ENCODE measurements around the gene SPECC1. TPM values are rescaled to one million over a fixed set of nuclear protein-coding genes. Genes with fewer than 3 reads are reported as not detected.
"Not testable (repeated sequence)": the region's sequence is repeated elsewhere in the genome, so short reads cannot be mapped to it uniquely, and the experiment has no call there.

Gene SPECC1
- total RNA-seq, 1 donor, result 48.4 TPM

- Histone ChIP-seq H3K9me3 (ENCODE audit: low read depth, low read length) (no peaks in the 10 kb centered on the region), H3K27me3 (ENCODE audit: insufficient read depth, low read length) (no peaks in the 10 kb centered on the region), H3K4me1 (ENCODE audit: insufficient read depth, low read length) (peaks cover 8% of the 10 kb centered on the region), H3K4me3 (ENCODE audit: low read length) (no peak overlapping the region)
These were observed 227.5 kb downstream of the SPECC1 start for GRCh38 chr17:20236578-20237227.

GRCh38 chr17:20239776-20240175 lies 230.6 kb downstream of the SPECC1 start:
- not testable (repeated sequence) for H3K4me1 ChIP-seq (ENCODE audit: insufficient read depth, low read length); H3K9me3 ChIP-seq (ENCODE audit: low read depth, low read length); H3K27me3 ChIP-seq (ENCODE audit: insufficient read depth, low read length); H3K4me3 ChIP-seq (ENCODE audit: low read length)

- Histone ChIP-seq H3K27me3 (ENCODE audit: insufficient read depth, low read length) (no peaks in the 10 kb centered on the region), H3K9me3 (ENCODE audit: low read depth, low read length) (no peaks in the 10 kb centered on the region), H3K4me3 (ENCODE audit: low read length) (no peak overlapping the region), H3K4me1 (ENCODE audit: insufficient read depth, low read length) (peaks cover 5% of the 10 kb centered on the region)
These were observed 232.7 kb downstream of the SPECC1 start for GRCh38 chr17:20241855-20242254.

GRCh38 chr17:20242271-20242670 lies 233.1 kb downstream of the SPECC1 start:
- peaks cover 5% of the 10 kb centered on the region for H3K4me1 ChIP-seq (ENCODE audit: insufficient read depth, low read length)
- H3K9me3 ChIP-seq (ENCODE audit: low read depth, low read length), result no peaks in the 10 kb centered on the region
- no peak overlapping the region for H3K4me3 ChIP-seq (ENCODE audit: low read length)
- no peaks in the 10 kb centered on the region for H3K27me3 ChIP-seq (ENCODE audit: insufficient read depth, low read length)

- peaks cover 5% of the 10 kb centered on the region for H3K4me1 ChIP-seq (ENCODE audit: insufficient read depth, low read length)
- H3K9me3 ChIP-seq (ENCODE audit: low read depth, low read length), result no peaks in the 10 kb centered on the region
- no peaks in the 10 kb centered on the region for H3K27me3 ChIP-seq (ENCODE audit: insufficient read depth, low read length)
- no peak overlapping the region for H3K4me3 ChIP-seq (ENCODE audit: low read length)
These were observed 234.4 kb downstream of the SPECC1 start for GRCh38 chr17:20243524-20243923.

GRCh38 chr17:20244671-20245070 lies 235.5 kb downstream of the SPECC1 start:
- peaks cover 2% of the 10 kb centered on the region for H3K9me3 ChIP-seq (ENCODE audit: low read depth, low read length)
- no peak overlapping the region for H3K4me3 ChIP-seq (ENCODE audit: low read length)
- peaks cover 5% of the 10 kb centered on the region for H3K4me1 ChIP-seq (ENCODE audit: insufficient read depth, low read length)
- no peaks in the 10 kb centered on the region for H3K27me3 ChIP-seq (ENCODE audit: insufficient read depth, low read length)

GRCh38 chr17:20246692-20247091 lies 237.5 kb downstream of the SPECC1 start:
- Histone ChIP-seq H3K27me3 (ENCODE audit: insufficient read depth, low read length) (no peaks in the 10 kb centered on the region), H3K4me3 (ENCODE audit: low read length) (no peak overlapping the region), H3K9me3 (ENCODE audit: low read depth, low read length) (peaks cover 7% of the 10 kb centered on the region), H3K4me1 (ENCODE audit: insufficient read depth, low read length) (peaks cover 5% of the 10 kb centered on the region)

- Histone ChIP-seq H3K4me3 (ENCODE audit: low read length) (no peak overlapping the region), H3K4me1 (ENCODE audit: insufficient read depth, low read length) (no peaks in the 10 kb centered on the region), H3K9me3 (ENCODE audit: low read depth, low read length) (peaks cover 7% of the 10 kb centered on the region), H3K27me3 (ENCODE audit: insufficient read depth, low read length) (no peaks in the 10 kb centered on the region)
These were observed 244.2 kb downstream of the SPECC1 start for GRCh38 chr17:20253323-20253722.

GRCh38 chr17:20254541-20254940 lies 245.4 kb downstream of the SPECC1 start:
- no peaks in the 10 kb centered on the region for H3K4me1 ChIP-seq (ENCODE audit: insufficient read depth, low read length)
- H3K9me3 ChIP-seq (ENCODE audit: low read depth, low read length), result peaks cover 6% of the 10 kb centered on the region
- no peaks in the 10 kb centered on the region for H3K27me3 ChIP-seq (ENCODE audit: insufficient read depth, low read length)
- no peak overlapping the region for H3K4me3 ChIP-seq (ENCODE audit: low read length)

GRCh38 chr17:20256144-20256543 lies 247.0 kb downstream of the SPECC1 start:
- Histone ChIP-seq H3K4me1 (ENCODE audit: insufficient read depth, low read length) (no peaks in the 10 kb centered on the region), H3K4me3 (ENCODE audit: low read length) (no peak overlapping the region), H3K9me3 (ENCODE audit: low read depth, low read length) (no peaks in the 10 kb centered on the region), H3K27me3 (ENCODE audit: insufficient read depth, low read length) (no peaks in the 10 kb centered on the region)

GRCh38 chr17:20257008-20257407 lies 247.8 kb downstream of the SPECC1 start:
- no peak overlapping the region for H3K4me3 ChIP-seq (ENCODE audit: low read length)
- no peaks in the 10 kb centered on the region for H3K4me1 ChIP-seq (ENCODE audit: insufficient read depth, low read length)
- no peaks in the 10 kb centered on the region for H3K27me3 ChIP-seq (ENCODE audit: insufficient read depth, low read length)
- no peaks in the 10 kb centered on the region for H3K9me3 ChIP-seq (ENCODE audit: low read depth, low read length)

- Histone ChIP-seq H3K9me3 (ENCODE audit: low read depth, low read length) (no peaks in the 10 kb centered on the region), H3K4me3 (ENCODE audit: low read length) (no peak overlapping the region), H3K27me3 (ENCODE audit: insufficient read depth, low read length) (no peaks in the 10 kb centered on the region), H3K4me1 (ENCODE audit: insufficient read depth, low read length) (peaks cover 3% of the 10 kb centered on the region)
These were observed 248.6 kb downstream of the SPECC1 start for GRCh38 chr17:20257798-20258197.

- H3K4me3 ChIP-seq (ENCODE audit: low read length), result no peak overlapping the region
- peaks cover 5% of the 10 kb centered on the region for H3K4me1 ChIP-seq (ENCODE audit: insufficient read depth, low read length)
- H3K27me3 ChIP-seq (ENCODE audit: insufficient read depth, low read length), result no peaks in the 10 kb centered on the region
- H3K9me3 ChIP-seq (ENCODE audit: low read depth, low read length), result no peaks in the 10 kb centered on the region
These were observed 250.5 kb downstream of the SPECC1 start for GRCh38 chr17:20259668-20260067.

- no peak overlapping the region for H3K4me3 ChIP-seq (ENCODE audit: low read length)
- H3K27me3 ChIP-seq (ENCODE audit: insufficient read depth, low read length), result no peaks in the 10 kb centered on the region
- no peaks in the 10 kb centered on the region for H3K9me3 ChIP-seq (ENCODE audit: low read depth, low read length)
- peaks cover 5% of the 10 kb centered on the region for H3K4me1 ChIP-seq (ENCODE audit: insufficient read depth, low read length)
These were observed 251.1 kb downstream of the SPECC1 start for GRCh38 chr17:20260268-20260667.

GRCh38 chr17:20262226-20263114 lies 253.3 kb downstream of the SPECC1 start:
- Histone ChIP-seq H3K27me3 (ENCODE audit: insufficient read depth, low read length) (no peaks in the 10 kb centered on the region), H3K4me3 (ENCODE audit: low read length) (no peak overlapping the region), H3K9me3 (ENCODE audit: low read depth, low read length) (no peaks in the 10 kb centered on the region), H3K4me1 (ENCODE audit: insufficient read depth, low read length) (peaks cover 10% of the 10 kb centered on the region)

- H3K4me3 ChIP-seq (ENCODE audit: low read length); H3K9me3 ChIP-seq (ENCODE audit: low read depth, low read length); H3K27me3 ChIP-seq (ENCODE audit: insufficient read depth, low read length): not testable (repeated sequence)
- peaks cover 15% of the 10 kb centered on the region for H3K4me1 ChIP-seq (ENCODE audit: insufficient read depth, low read length)
These were observed 253.9 kb downstream of the SPECC1 start for GRCh38 chr17:20263115-20263433.

Data from mononuclear cell (primary cell).